Prostate gland (tissue), 2 donors: ENCODE results near the gene SNX25.

Experiments used
- POLR2A ChIP-seq: fragments of 450-650 bp; IDR thresholded peaks from one replicate; pipeline ENCODE4 v1.6.1; 2016; ENCODE audit warnings: antibody characterized with exemption, mild to moderate bottlenecking
- TF ChIP-seq, protein P1 (sequence below), 4 experiments: fragments of 200-600 bp in 2 of 4; fragments of 450-650 bp in 2 of 4; sonication (generic) in 2 of 4; IDR thresholded peaks; 1 replicate in 3 of 4; 2 replicates in 1 of 4; pipeline ENCODE4 v1.5.1; 2016 to 2019; ENCODE audit warnings: antibody characterized with exemption in 4 of 4, mild to moderate bottlenecking in 2 of 4, moderate library complexity in 2 of 4

DNA sequence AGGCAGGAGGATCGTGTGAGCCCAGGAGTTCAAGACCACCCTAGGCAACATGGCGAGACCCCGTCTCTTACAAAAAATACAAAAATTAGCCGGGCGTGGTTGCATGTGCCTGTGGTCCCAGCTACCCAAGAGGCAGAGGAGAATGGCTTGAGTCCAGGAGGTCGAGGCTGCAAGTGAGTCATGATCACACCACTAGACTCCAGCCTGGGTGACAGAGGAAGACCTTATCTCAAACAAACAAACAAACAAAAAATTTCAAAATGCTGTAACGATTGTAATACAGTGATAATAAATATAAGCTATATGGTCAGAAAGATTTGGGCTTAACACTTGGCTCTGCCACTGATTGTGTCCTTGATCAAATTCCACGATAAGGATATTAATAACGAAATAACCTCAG lies 42.2 kb upstream of the SNX25 start:
- TF ChIP-seq, protein P1, sequence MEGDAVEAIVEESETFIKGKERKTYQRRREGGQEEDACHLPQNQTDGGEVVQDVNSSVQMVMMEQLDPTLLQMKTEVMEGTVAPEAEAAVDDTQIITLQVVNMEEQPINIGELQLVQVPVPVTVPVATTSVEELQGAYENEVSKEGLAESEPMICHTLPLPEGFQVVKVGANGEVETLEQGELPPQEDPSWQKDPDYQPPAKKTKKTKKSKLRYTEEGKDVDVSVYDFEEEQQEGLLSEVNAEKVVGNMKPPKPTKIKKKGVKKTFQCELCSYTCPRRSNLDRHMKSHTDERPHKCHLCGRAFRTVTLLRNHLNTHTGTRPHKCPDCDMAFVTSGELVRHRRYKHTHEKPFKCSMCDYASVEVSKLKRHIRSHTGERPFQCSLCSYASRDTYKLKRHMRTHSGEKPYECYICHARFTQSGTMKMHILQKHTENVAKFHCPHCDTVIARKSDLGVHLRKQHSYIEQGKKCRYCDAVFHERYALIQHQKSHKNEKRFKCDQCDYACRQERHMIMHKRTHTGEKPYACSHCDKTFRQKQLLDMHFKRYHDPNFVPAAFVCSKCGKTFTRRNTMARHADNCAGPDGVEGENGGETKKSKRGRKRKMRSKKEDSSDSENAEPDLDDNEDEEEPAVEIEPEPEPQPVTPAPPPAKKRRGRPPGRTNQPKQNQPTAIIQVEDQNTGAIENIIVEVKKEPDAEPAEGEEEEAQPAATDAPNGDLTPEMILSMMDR (IDR thresholded peaks at IDR 0.05), result no peak
- no peak for TF ChIP-seq POLR2A
